T-helper 1 cell treated with Interleukin-12 subunit alpha and Interleukin-12 subunit beta and Interleukin-4 antibody, amounts not matched to agents 30 ng/mL and 1 ng/mL, for 36 hours (primary cell): ENCODE results near the gene HOXC9. TPM values are rescaled to one million over a fixed set of nuclear protein-coding genes. Genes with fewer than 3 reads are reported as not detected.

Source experiments
- intact Hi-C: fragments of 100-400 bp; cut with micrococcal nuclease; formaldehyde crosslinking; loops from one replicate; pipeline ENCODE4 v1.15.1; 2024
- total RNA-seq: library from RNA; stranded (reverse); gene quantifications from 2 replicates; pipeline ENCODE4 v1.2.3, GENCODE V29; 2022

The HOXC9 gene
- total RNA-seq, 1 donor from 2014 or later = not detected

DNA sequence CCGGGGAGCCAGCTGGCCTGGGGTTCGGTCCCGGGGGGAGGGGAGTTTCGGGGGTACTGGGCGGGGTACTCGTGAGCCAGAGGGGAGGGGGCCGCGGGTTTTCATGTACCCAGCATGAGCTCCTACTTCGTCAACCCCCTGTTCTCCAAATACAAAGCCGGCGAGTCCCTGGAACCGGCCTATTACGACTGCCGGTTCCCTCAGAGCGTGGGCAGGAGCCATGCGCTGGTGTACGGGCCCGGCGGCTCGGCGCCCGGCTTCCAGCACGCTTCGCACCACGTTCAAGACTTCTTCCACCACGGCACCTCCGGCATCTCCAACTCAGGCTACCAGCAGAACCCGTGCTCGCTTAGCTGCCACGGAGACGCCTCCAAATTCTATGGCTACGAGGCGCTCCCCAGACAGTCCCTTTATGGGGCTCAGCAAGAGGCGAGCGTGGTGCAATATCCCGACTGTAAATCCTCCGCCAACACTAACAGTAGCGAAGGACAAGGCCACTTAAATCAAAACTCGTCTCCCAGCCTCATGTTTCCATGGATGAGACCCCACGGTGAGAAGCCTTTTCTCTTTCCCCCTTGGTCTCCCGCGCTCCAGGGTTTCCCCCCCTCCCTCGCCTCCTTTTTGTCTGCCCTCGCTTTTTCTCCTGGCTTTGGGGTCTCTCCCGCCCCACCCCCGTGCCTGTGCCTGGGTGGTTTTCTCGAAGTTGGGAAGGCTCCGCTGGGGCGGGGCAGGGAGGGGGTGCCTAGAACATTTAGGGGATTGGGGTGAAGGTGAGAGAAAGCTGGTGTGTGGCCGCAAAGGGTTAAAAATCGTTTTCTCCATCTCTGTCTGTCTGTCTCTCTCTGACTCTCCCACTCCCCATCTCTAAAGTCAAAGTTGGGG, 9.5 kb downstream of the HOXC9 start:
- intact Hi-C loops = loop anchor here (5.0 kb wide), 1 partner anchor 32 kb away; no protein-coding TSS in a partner anchor

DNA sequence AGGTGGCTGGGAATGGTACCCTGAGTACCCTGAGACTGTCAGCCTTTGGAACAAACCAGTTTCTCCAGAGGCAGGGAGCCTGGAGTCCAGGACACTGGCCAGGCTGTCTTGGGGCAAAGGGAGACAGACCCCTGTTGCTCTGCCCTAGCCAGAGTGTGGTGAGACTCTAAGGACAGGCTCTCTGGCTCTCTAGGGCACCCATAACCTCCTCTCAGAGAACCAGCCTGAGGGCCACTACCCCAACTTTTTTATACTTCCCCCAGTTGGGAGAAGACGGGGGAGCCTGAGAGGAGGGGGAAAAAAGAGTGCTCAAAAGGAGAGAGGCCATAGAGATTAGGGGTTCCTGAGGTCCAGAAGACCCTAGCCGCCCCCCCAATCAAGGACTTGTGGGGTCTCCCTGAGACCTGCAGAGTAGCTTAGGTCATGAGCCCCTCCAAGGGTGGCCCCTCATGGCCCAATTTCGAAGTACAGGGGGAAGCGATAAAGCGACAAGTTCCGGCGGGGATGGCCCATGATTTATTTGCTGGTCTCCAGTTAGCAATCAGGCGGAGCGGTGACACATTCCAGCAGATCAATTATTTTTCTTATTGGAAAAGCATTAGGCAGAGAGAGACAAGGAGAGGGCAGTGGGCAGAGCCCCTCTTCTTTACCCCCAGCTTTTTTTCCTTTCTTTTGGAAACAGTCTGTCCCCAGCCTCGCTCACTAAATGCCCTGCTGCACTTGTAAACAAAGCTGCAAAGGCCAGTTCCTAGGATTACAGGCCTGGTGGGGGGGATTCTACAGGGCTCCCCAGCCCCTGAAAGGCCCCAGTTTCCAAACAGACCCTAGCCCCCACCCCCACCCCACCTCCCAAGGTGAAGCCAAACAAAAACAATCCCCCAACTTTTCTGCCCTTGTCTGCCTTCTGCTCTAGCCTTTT, 10.4 kb downstream of the HOXC9 start:
- intact Hi-C loops = loop anchor here (5.0 kb wide), 1 partner anchor 33 kb away; no protein-coding TSS in a partner anchor

DNA sequence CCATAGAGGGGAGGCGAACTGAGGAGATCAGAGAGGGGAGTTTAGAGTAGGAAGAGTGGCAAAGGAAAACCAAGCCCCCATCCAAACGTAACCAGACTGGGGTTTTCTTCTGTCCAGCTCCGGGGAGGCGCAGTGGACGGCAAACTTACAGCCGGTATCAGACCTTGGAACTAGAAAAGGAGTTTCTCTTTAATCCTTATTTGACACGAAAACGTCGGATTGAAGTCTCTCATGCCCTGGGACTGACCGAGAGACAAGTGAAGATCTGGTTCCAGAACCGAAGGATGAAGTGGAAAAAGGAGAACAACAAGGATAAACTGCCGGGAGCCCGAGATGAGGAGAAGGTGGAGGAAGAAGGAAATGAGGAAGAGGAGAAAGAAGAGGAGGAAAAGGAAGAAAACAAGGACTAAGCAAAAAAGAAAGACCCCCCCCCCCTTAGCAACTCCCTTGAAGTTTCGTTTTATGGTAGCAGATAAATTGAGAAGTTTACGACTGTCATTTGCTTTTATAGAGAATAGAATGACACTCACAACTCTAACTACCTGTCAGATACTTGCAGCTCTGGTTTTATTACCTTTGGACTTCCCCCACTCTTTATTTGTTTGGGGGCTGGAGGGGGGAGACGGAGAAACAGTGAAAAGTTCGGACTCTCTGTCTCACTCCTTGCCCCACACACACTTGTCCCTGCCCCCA, 11.2 kb downstream of the HOXC9 start:
- intact Hi-C loops = loop anchor here (5.0 kb wide), 1 partner anchor 34 kb away; no protein-coding TSS in a partner anchor

DNA sequence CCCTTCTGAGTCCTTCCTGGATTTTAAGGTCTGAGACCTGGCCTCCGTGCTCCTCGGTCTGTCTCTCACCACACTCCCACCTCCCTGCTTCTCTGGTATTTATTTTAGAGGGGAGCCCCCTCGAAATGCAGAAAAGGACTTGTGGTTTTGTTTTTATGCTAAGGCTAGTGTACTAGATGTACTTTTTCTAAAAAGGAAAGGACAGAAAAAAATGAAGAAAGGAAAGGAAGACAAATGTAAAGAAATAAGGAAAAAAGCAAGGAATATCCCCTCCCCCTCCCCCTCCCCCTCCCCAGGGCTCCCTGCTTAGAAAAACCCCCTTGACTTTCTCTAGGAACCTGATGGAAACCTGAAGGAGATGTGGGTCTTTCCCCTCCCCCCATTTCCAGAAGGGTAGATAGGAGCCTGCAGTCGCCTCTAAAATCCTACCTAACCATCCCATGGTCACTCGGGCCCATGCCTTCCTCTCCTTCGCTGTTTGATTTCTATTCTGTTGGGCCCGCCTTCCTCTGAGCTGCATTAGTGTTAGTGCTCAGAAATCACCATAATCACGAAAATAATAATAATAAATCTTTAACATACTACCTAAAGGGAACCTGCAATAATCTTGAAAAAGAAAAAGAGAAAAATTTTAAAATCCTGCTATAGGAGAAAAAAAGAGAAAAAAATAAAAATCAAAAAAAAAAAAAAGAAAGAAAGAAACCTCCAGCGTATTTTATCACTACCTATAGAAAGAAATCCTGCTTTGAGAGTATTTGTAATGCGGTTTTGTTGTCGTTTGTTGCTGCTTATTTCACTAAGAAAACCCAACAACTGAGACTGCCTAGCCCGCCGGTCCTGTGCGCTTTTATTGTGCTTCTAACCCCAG, 11.9 kb downstream of the HOXC9 start:
- intact Hi-C loops = loop anchor here (5.0 kb wide), 1 partner anchor 35 kb away; no protein-coding TSS in a partner anchor

DNA sequence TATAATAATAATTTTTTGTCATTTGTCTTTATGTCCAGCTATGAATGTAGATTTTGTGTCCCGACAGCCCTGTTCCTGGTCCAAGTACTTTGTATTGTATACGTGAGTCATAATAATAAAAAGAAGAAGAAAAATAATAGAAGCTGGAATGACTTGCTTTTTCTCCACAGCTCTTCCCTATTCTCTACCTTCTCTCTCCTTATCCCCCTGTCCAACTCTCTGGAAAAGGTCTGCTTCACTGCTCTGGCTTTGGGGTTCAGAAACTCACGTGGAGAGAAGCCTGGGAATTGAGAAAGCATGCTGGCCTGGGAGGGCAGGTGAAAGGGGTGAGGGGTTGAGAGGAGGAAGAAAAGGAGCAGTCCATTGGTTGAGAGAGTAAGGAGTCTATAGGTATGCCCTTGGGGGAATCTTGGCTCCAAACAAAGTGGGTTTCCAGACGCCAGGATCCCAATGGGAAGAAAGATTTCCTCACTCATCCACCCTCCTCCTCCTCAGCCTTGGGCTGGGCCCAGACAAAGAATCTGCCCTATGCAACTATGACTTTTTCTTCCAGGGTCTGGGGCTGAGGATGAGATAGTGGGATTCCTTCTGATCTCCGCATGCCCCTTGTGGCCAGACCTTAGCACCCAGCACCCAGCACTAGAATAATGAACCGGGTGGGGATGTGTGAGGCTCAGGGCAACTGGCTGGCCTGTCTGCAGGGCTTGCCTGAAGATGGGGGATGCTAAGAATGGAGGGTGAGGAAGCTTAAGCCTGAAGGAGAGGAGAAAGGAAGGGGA, 12.9 kb downstream of the HOXC9 start:
- intact Hi-C loops = loop anchor here (5.0 kb wide), 1 partner anchor 36 kb away; no protein-coding TSS in a partner anchor

DNA sequence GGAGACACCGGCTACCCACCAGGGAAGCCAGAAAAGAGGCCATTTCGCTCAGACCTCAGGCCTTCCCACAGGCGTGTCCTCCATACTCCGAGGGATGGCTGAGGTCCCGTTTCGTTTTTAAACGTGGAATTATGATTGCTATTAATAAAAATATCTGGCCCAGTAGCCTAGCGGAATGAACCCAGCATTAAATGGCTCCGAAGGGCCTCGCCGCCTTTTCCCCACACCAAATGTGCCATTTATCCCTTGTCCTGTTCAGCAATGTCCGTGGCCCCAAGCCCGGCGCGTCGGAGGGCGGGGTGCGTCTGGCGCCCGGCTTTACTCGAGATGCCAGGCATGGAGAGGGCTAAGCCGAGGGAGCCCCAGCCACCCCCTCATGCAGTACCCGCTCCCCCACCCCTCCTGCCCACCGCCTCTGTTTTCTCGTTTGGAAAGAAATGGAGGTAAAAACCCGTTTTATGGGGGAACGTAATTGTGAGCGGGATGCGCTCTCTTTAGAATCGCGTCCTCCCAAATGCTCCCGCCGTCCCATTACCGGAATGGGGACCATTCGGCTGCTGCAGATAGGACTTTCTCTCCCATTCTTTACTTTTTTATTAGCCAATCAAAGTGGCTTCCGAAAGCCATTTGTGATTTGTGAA, 14.5 kb downstream of the HOXC9 start:
- intact Hi-C loops = loop anchor here (5.0 kb wide), 1 partner anchor 37 kb away; no protein-coding TSS in a partner anchor

DNA sequence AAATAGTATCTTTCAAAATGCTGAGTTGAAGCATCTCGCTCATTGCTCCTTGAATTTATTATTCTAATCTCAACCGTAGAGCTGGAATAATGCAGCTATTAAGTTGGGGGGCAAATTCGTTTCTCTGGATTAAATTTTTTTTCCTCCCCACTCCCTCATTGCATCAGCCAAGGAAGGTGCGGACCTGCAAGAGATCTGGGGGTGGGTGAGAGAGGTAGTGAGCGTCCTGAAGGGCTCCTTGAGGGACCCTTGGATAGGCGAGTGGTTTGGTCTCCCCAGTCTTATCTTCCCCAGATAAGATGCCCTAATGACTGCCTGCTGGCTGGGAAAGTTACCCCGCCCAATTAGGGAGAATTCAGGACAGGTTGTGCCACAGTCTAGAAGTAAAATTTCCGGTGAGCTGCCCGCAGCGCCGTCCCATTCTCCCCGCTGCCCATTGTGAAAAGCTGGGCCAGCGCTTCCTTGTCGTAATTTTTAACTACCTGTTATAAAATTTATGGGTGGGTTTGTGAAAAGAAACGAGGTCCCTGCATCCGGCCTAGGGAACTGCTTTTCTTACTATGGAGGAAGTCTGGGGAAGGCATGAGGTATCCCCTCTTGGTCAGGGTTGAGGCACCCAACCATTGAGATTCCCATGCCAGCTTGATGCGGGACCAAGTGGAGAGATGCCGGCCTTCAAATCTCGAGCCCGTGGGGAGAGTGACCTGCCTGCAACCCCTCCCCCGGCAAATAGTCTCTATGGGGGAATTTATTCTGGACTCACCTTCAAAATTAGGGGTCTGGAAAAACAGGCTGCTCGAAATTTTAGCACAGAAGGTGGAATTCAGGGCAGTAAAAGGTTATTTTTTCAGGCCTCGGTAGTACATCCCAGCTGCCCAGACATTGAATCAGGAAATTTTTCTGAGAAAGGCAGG, 15.3 kb downstream of the HOXC9 start:
- intact Hi-C loops = no loop called here

DNA sequence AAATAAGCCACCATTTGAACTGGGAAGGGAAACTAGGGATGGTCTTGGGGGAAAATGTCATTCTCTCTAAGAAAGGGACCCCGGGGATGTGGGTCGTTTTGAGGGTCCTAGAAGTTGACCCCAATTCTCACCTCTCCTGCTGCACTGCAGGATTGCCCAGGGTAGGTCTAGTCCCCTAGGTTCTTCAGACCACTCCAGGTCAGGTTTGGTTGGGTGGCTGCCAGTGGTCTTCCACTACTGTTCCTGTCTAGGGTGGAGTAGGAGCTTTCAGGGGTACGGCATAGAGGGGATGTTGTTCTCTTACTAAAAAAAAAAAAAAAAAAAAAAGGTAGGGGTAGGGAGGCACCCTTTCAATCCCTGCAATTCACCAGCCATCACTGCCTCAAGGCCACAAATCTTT, 16.1 kb downstream of the HOXC9 start:
- intact Hi-C loops = no loop called here

DNA sequence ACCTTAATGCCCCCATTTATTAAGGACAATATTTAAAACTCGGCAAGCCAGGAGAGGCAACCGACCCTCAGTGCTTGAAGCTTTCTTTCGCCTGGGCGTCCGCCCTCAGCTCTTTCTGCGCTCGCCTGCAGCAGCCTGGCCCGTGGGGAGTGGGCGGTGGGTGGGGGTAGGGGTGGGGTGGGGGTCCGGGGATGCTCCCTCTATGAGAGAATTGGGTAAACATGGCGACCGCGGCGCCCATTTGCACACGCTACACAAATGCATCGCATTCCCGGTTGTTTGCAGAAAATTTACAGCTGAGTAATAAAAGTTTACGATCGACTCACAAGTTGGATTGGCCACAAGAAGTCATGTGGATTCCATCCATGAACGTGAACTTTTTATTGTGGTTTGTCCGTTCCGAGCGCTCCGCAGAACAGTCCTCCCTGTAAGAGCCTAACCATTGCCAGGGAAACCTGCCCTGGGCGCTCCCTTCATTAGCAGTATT, 16.6 kb downstream of the HOXC9 start:
- intact Hi-C loops = no loop called here

DNA sequence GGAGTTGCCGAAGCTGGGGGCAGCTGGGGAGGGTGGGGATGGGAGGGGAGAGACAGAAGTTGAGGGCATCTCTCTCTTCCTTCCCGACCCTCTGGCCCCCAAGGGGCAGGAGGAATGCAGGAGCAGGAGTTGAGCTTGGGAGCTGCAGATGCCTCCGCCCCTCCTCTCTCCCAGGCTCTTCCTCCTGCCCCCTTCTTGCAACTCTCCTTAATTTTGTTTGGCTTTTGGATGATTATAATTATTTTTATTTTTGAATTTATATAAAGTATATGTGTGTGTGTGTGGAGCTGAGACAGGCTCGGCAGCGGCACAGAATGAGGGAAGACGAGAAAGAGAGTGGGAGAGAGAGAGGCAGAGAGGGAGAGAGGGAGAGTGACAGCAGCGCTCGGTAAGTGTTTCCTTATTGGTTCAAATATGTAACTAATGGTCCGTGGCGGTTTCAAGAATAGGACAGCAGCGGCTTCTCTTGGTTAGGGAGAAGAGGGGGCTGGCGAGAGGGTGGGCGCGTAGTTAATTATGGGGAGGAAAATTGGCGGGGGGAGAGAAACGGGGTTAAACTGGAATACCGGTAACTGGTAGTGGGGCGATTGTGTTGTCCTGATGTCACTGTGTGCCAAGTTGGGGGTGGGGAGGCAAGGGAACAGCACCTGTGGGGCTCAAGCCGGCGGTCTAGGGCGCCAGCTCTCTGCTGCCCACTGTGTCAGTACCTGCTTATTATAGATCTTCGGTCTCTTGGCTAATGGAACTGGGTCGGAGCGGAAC, 17.2 kb downstream of the HOXC9 start:
- intact Hi-C loops = loop anchor here (1.0 kb wide), 2 partner anchors 10 to 174 kb away; no protein-coding TSS in a partner anchor

DNA sequence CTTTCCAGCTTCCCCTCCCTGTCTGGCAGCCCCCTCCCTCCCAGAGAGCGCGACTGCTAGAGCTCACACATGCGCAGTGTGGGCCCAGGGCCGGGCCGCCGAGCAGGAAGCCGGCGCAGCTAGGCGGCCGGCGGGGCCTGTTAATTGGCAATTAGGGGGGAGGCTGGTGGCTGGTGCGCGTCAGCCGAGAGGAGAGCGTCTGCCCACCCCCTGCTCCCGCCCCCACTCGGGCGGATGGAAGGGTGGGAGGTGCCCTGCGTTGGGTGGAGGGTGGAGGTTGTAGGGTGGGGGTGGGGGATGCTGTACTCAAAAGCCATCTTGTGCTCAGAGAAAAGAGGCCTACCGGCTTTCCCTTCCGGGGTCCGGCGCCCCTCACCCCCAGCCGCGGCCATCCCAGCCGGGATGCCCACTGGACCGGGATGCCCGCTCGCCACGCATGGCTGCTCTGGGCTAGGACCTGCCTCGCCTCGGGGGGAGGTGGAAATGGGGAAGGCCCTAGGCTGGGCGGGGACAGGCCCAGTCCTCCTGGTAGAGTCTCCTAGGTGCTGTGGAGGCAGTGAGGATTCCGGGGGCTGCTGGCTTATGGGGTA, 18.0 kb downstream of the HOXC9 start:
- intact Hi-C loops = loop anchor here (1.0 to 2.0 kb wide), 4 partner anchors 9 to 173 kb away; partner anchors contain the start of gene HOXC5

DNA sequence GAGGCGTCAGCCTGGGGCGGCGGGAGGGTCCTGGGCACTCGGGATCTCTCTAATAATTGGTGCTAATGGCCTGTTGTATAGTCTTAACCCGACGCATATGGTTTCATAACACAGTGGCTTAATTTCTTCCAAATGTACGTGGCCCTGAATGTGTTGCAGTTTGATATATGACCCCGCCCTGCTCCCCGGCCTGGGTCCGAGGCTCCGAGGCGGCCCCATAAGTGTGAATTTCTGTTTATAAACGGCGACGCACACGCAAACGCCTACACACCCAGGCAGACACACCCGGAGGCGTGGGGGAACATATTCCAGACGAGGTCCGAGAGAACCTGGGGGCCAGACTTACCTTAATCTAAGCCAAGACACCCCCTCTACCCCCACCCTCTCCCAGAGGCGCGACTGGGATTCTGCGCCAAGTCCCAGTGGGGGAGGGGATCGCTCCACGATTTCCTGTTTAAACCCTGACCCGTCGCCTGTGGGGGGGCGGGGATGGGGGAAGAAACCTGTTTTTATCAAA, 18.6 kb downstream of the HOXC9 start:
- intact Hi-C loops = loop anchor here (1.0 to 2.0 kb wide), 2 partner anchors 12 to 14 kb away; partner anchors contain the start of gene HOXC5

DNA sequence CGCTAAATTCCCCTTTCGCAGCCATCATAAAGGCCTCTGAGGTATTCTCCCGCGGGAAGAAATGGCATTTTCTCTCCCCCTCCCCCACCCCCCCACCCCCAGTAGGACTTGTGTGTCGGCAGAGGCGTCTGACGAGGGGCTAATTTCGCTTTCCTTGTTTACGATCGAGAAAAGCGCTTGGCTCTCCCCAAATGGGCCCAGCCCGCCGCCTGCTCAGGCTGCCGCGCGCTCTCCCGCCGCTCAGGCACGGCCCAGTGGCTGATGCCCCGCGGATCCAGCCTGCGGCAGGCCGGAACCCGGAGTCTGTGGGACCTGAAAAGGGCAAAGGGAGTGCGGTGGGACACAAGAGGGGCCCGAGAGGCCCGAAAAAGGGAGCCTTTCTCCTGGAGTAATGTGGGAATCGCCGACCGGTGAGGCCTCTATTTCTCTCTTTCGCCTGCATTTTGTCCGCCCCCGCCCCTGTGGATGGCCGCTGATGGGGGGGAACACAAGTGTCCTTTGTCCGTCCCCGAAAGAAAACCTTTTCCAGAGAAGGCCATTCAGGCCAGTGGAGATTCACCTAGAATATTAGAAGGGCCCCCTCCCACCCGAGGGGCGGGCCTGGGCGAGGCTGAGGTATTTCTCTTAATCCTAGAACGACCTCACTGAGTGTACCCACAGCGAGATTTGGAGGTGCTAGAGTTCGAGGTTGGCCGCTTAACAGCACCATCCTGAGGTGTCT, 19.3 kb downstream of the HOXC9 start:
- intact Hi-C loops = loop anchor here (2.0 kb wide), 1 partner anchor 14 kb away; the partner anchor contains the start of gene HOXC5

DNA sequence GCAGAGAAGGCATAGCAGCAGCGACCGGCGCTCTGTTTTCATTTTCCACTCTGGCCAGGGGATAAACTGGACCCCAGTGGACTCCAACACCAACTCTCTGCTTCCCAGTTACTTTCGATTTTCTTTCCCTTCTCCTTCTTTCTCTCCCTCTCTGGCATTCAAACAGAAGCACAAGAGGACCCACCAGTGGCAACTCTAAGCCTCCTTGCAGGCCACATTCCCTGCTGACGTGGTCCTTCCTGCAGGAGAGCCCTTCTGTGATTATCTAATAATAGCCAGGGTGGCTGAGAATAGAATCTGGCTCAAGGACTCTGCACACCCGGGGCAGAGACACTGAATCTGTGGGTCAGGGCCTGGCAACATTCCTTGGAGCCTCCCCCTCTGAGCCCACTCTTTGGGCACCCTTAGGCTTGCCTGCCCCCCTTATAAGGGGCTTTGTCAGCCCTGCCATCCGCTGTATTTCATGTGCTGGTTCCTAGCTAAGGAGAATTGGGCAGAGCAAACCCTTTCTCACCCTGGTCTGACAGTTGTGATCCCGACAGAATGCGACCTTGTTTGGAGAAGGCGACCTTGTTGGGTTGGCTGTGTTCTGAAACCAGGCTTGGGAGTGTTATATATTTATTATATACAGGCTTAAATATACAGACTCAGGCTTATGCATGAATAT, 20.1 kb downstream of the HOXC9 start:
- intact Hi-C loops = loop anchor here (2.0 kb wide), 1 partner anchor 13 kb away; the partner anchor contains the start of gene HOXC5
